Peyer's patch (tissue), 4 donors: ENCODE results near the gene PLA2G12A. TPM values are rescaled to one million over a fixed set of nuclear protein-coding genes. Genes with fewer than 3 reads are reported as not detected.
A peak's percentile ranks its signal among the peaks of the same experiment; 100 is the strongest.

ENCODE experiments used
- DNase-seq, 3 donors: peaks; one replicate each; pipeline ENCODE4 v3.0.0-alpha.2; 2017 to 2019
- H3K27ac ChIP-seq, 4 donors: fragments of 200-600 bp; sonication (generic); one replicate each; pipeline ENCODE4 v1.5.1; 2016 to 2019
- H3K27me3 ChIP-seq, 2 donors: fragments of 200-600 bp; sonication (generic); one replicate each; pipeline ENCODE4 v1.5.1; 2019
- H3K36me3 ChIP-seq, 3 donors: fragments of 200-600 bp; sonication (generic); one replicate each; pipeline ENCODE4 v1.5.1; 2016 to 2019
- H3K4me1 ChIP-seq, 4 donors: fragments of 200-600 bp; sonication (generic); one replicate each; pipeline ENCODE4 v1.5.1; 2016 to 2019
- H3K4me3 ChIP-seq, 4 donors: fragments of 200-600 bp; sonication (generic); 1 replicate in 3 of 4; 2 replicates in 1 of 4; pipeline ENCODE4 v1.5.1; 2016 to 2019; ENCODE audit warnings: mild to moderate bottlenecking in 1 of 4
- H3K9me3 ChIP-seq, 4 donors: fragments of 200-600 bp; sonication (generic); one replicate each; pipeline ENCODE4 v1.5.1; 2016 to 2019; ENCODE audit warnings: mild to moderate bottlenecking in 1 of 4
- CTCF ChIP-seq, 6 experiments: fragments of 450-650 bp in 4 of 6; fragments of 200-600 bp in 2 of 6; sonication (generic) in 1 of 6; IDR thresholded peaks; one replicate each; pipeline ENCODE4 v1.5.1; 2017 to 2019; ENCODE audit warnings: antibody characterized with exemption in 6 of 6, mild to moderate bottlenecking in 3 of 6, moderate library complexity in 1 of 6
- POLR2A ChIP-seq, 2 donors: fragments of 450-650 bp; IDR thresholded peaks; one replicate each; pipeline ENCODE4 v1.5.1; 2017; ENCODE audit warnings: antibody characterized with exemption in 2 of 2, mild to moderate bottlenecking in 2 of 2, moderate library complexity in 2 of 2
- total RNA-seq, 4 donors: library from RNA; depleted of rRNA; stranded (reverse); fragments of >200 nt; gene quantifications; one replicate each; pipeline ENCODE4 v1.1.0, GENCODE V29; 2016

The PLA2G12A gene
- total RNA-seq, 4 donors from 2014 or later, result 14.9 to 37.0 (median 28.4) TPM

GRCh38 chr4:109733728-109734127 lies 3.9 kb upstream of the PLA2G12A start:
- peaks cover 0 to under 1% (median 0%) of the 10 kb centered on the region in 4 donors for H3K4me1 ChIP-seq
- no peak for DNase-seq
- no peak for TF ChIP-seq CTCF (IDR thresholded peaks at IDR 0.05)
- no peak for TF ChIP-seq POLR2A (IDR thresholded peaks at IDR 0.05)
- H3K36me3 ChIP-seq, result no peaks in the 10 kb centered on the region
- no peaks in the 10 kb centered on the region for H3K27me3 ChIP-seq
- H3K9me3 ChIP-seq, result no peaks in the 10 kb centered on the region
- H3K27ac ChIP-seq, result no peak overlapping the region
- H3K4me3 ChIP-seq, result no peak overlapping the region

DNA sequence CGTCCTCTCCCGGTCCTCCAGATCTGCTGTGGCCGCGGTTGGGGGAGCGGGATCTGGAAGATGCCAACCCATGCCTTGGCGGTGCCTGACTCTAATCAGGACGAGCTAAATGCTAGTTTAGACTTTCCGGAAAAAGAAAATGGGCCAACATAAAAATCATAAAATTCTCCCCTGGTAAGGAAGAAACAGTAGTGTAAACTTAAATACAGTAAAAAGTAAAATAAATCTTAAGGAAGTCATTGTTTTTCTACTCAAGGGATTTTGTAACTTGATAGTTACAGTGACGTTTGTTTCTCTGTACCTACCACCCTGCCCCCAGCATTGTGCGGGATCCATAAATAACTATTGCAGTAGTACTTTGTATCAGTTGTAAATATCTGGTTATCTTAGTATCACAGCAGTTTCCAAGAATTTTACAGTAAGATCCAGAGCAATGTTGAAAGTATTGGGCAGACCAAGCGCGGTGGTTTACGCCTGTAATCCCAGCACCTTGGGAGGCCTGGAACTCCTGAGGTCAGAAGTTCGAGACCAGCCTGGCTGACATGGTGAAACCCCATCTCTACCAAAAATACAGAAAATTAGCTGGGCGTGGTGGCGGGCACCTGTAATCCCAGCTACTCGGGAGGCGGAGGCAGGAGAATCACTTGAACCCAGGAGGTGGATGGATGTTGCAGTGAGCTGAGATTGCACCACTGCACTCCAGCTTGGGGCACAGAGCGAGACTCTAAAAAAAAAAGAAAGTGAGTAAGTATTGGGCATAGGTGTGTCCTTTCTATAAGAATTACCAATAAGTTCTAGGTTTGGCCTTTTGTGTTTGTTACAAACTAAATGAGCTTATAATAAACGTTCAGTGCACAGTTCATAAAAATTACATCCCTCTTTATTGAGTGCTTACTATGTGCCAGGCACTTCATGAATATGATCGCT lies 1.0 kb upstream of the PLA2G12A start:
- no peaks in the 10 kb centered on the region for H3K27me3 ChIP-seq
- DNase-seq, result no peak
- peak overlapping the region; percentile 71 to 86 (median 76) for H3K4me3 ChIP-seq
- no peaks in the 10 kb centered on the region for H3K9me3 ChIP-seq
- peak overlapping the region; percentile 77 to 93 (median 86) for H3K27ac ChIP-seq
- TF ChIP-seq POLR2A (IDR thresholded peaks at IDR 0.05) (peak in 1 of 2 donors; percentile 1), CTCF (IDR thresholded peaks at IDR 0.05) (no peak)
- H3K36me3 ChIP-seq, result peaks cover 0 to 5% (median 0%) of the 10 kb centered on the region in 3 donors
- H3K4me1 ChIP-seq, result peaks cover 0 to 13% (median 0%) of the 10 kb centered on the region in 4 donors

- no peak for DNase-seq
- Histone ChIP-seq H3K27ac (peak overlapping the region; percentile 77 to 93 (median 86)), H3K27me3 (no peaks in the 10 kb centered on the region)
These were observed 653 bp downstream of the PLA2G12A start for GRCh38 chr4:109729117-109729717.

GRCh38 chr4:109728385-109728784 lies 1.5 kb downstream of the PLA2G12A start:
- Histone ChIP-seq H3K36me3 (peaks cover 0 to 5% (median 0%) of the 10 kb centered on the region in 3 donors), H3K27me3 (no peaks in the 10 kb centered on the region), H3K27ac (no peak overlapping the region), H3K4me3 (peak overlapping the region in 2 of 4 donors; percentile 71 to 86), H3K4me1 (peaks cover 0 to 13% (median 0%) of the 10 kb centered on the region in 4 donors), H3K9me3 (no peaks in the 10 kb centered on the region)
- no peak for TF ChIP-seq CTCF (IDR thresholded peaks at IDR 0.05)
- no peak for TF ChIP-seq POLR2A (IDR thresholded peaks at IDR 0.05)
- DNase-seq, result no peak

More at GRCh38 chr4:109729117-109729717, 653 bp downstream of the PLA2G12A start:
- TF ChIP-seq CTCF (IDR thresholded peaks at IDR 0.05) (no peak), POLR2A (IDR thresholded peaks at IDR 0.05) (no peak)
- Histone ChIP-seq H3K36me3 (peaks cover 0 to 5% (median 0%) of the 10 kb centered on the region in 3 donors), H3K9me3 (no peaks in the 10 kb centered on the region), H3K4me1 (peaks cover 0 to 13% (median 0%) of the 10 kb centered on the region in 4 donors), H3K4me3 (peak overlapping the region; percentile 71 to 86 (median 76))

GRCh38 chr4:109723110-109723509 lies 6.8 kb downstream of the PLA2G12A start:
- no peak overlapping the region for H3K4me3 ChIP-seq
- peaks cover 0 to 5% (median 0%) of the 10 kb centered on the region in 3 donors for H3K36me3 ChIP-seq
- DNase-seq, result no peak
- H3K4me1 ChIP-seq, result peaks cover 0 to 7% (median 0%) of the 10 kb centered on the region in 4 donors
- no peak overlapping the region for H3K27ac ChIP-seq
- H3K9me3 ChIP-seq, result no peaks in the 10 kb centered on the region
- TF ChIP-seq CTCF (IDR thresholded peaks at IDR 0.05) (no peak), POLR2A (IDR thresholded peaks at IDR 0.05) (no peak)
- H3K27me3 ChIP-seq, result no peaks in the 10 kb centered on the region
